SK-N-SH (cell line): ENCODE results near the gene ASAP2. TPM values are rescaled to one million over a fixed set of nuclear protein-coding genes. Genes with fewer than 3 reads are reported as not detected.
A peak's percentile ranks its signal among the peaks of the same experiment; 100 is the strongest.

Experiments used
- EP300 ChIP-seq, 2 experiments: IDR thresholded peaks; 2 replicates each; pipeline versions ENCODE4 v1.4.0 to v1.6.1; 2012; ENCODE audit warnings: borderline replicate concordance in 1 of 2, low read depth in 1 of 2, low read length in 1 of 2
- EZH2phosphoT487 ChIP-seq: fragments of 200-600 bp; sonication (generic); IDR thresholded peaks from 2 replicates; pipeline ENCODE4 v1.6.1; 2017; ENCODE audit warnings: low read depth, mixed run types, mild to moderate bottlenecking, antibody characterized with exemption, moderate library complexity, borderline replicate concordance
- FOSL2 ChIP-seq: IDR thresholded peaks from 2 replicates; pipeline ENCODE4 v1.4.0; 2012; ENCODE audit warnings: low read depth, mild to moderate bottlenecking, moderate library complexity, borderline replicate concordance
- GATA2 ChIP-seq: sonication (generic); formaldehyde crosslinking; IDR thresholded peaks from 2 replicates; pipeline ENCODE4 v1.5.0; 2020; ENCODE audit warnings: mild to moderate bottlenecking, missing genetic modification reagents
- JUND ChIP-seq: IDR thresholded peaks from 2 replicates; pipeline ENCODE4 v1.4.0; 2012
- MEF2A ChIP-seq: IDR thresholded peaks from 2 replicates; pipeline ENCODE4 v1.4.0; 2012; ENCODE audit warnings: low read depth, borderline replicate concordance
- MXI1 ChIP-seq: IDR thresholded peaks from 2 replicates; pipeline ENCODE4 v1.6.1; 2012; ENCODE audit warnings: mild to moderate bottlenecking, low read depth, low read length, improper control_type of control experiment
- NFIC ChIP-seq: IDR thresholded peaks from 2 replicates; pipeline ENCODE4 v1.4.0; 2012; ENCODE audit warnings: borderline replicate concordance
- RAD21 ChIP-seq: IDR thresholded peaks from 2 replicates; pipeline ENCODE4 v1.6.1; 2012; ENCODE audit warnings: mild to moderate bottlenecking, low read length
- RXRA ChIP-seq: IDR thresholded peaks from 2 replicates; pipeline ENCODE4 v1.4.0; 2012; ENCODE audit warnings: low read depth, mild to moderate bottlenecking, borderline replicate concordance
- SIN3A ChIP-seq: IDR thresholded peaks from 2 replicates; pipeline ENCODE4 v1.6.1; 2012; ENCODE audit warnings: low read depth, mild to moderate bottlenecking, low read length, moderate library complexity, borderline replicate concordance
- SMC3 ChIP-seq: IDR thresholded peaks from 2 replicates; pipeline ENCODE4 v1.6.1; 2012; ENCODE audit warnings: low read depth, low read length, improper control_type of control experiment
- TCF12 ChIP-seq: IDR thresholded peaks from 2 replicates; pipeline ENCODE4 v1.4.0; 2012
- TEAD4 ChIP-seq: IDR thresholded peaks from 2 replicates; pipeline ENCODE4 v1.4.0; 2012; ENCODE audit warnings: mild to moderate bottlenecking, borderline replicate concordance; ENCODE audit not compliant: insufficient read depth
- polyA plus RNA-seq, 3 experiments: library from polyadenylated mRNA; depleted of rRNA; stranded (reverse); fragments of >200 nt; gene quantifications; 2 replicates each; pipeline ENCODE4 v1.2.3, GENCODE V29; 2012
- TF ChIP-seq, protein P1 (sequence below): IDR thresholded peaks from 2 replicates; pipeline ENCODE4 v1.6.1; 2012; ENCODE audit warnings: mild to moderate bottlenecking, low read depth, low read length, moderate library complexity
- TF ChIP-seq, protein P2 (sequence below): IDR thresholded peaks from 2 replicates; pipeline ENCODE4 v1.4.0; 2012; ENCODE audit warnings: low read depth
- TF ChIP-seq, protein P3 (sequence below): fragments of 150-350 bp; IDR thresholded peaks from 2 replicates; pipeline ENCODE4 v1.6.1; 2016; ENCODE audit warnings: mild to moderate bottlenecking, low read depth, low read length
- TF ChIP-seq, protein P4 (sequence below): IDR thresholded peaks from 2 replicates; pipeline ENCODE4; 2012

Gene ASAP2
- polyA plus RNA-seq, 1 of the 3 experiments (the other 2 are of a cell fraction), result 37.9 TPM

GRCh38 chr2:9256570-9257043 is 50.0 kb downstream of the ASAP2 start (continued):
- TF ChIP-seq, protein P1, sequence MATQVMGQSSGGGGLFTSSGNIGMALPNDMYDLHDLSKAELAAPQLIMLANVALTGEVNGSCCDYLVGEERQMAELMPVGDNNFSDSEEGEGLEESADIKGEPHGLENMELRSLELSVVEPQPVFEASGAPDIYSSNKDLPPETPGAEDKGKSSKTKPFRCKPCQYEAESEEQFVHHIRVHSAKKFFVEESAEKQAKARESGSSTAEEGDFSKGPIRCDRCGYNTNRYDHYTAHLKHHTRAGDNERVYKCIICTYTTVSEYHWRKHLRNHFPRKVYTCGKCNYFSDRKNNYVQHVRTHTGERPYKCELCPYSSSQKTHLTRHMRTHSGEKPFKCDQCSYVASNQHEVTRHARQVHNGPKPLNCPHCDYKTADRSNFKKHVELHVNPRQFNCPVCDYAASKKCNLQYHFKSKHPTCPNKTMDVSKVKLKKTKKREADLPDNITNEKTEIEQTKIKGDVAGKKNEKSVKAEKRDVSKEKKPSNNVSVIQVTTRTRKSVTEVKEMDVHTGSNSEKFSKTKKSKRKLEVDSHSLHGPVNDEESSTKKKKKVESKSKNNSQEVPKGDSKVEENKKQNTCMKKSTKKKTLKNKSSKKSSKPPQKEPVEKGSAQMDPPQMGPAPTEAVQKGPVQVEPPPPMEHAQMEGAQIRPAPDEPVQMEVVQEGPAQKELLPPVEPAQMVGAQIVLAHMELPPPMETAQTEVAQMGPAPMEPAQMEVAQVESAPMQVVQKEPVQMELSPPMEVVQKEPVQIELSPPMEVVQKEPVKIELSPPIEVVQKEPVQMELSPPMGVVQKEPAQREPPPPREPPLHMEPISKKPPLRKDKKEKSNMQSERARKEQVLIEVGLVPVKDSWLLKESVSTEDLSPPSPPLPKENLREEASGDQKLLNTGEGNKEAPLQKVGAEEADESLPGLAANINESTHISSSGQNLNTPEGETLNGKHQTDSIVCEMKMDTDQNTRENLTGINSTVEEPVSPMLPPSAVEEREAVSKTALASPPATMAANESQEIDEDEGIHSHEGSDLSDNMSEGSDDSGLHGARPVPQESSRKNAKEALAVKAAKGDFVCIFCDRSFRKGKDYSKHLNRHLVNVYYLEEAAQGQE, result no peak
- TF ChIP-seq EZH2phosphoT487 (no peak), RAD21 (0 out of 2 replicates have a peak, but pooled peaks have one; percentile 9), TCF12 (peak; percentile 97), SIN3A (no peak), NFIC (peak; percentile 34; the same call in 1 of the 2 replicates), RXRA (no peak), TEAD4 (0 out of 2 replicates have a peak, but pooled peaks have one; percentile 30), MXI1 (peak; percentile 29; the same call in 1 of the 2 replicates), EP300 (IDR thresholded peaks at IDR 0.05; ENCODE audit: borderline replicate concordance in 1 of 2, low read depth in 1 of 2, low read length in 1 of 2) (peak; percentile 73 to 85; a peak in 3 of 4 replicates), MEF2A (no peak), FOSL2 (no peak), JUND (no peak), SMC3 (0 out of 2 replicates have a peak, but pooled peaks have one; percentile 3), GATA2 (no peak)
- TF ChIP-seq, protein P2, sequence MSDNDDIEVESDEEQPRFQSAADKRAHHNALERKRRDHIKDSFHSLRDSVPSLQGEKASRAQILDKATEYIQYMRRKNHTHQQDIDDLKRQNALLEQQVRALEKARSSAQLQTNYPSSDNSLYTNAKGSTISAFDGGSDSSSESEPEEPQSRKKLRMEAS, result no peak
- TF ChIP-seq, protein P3, sequence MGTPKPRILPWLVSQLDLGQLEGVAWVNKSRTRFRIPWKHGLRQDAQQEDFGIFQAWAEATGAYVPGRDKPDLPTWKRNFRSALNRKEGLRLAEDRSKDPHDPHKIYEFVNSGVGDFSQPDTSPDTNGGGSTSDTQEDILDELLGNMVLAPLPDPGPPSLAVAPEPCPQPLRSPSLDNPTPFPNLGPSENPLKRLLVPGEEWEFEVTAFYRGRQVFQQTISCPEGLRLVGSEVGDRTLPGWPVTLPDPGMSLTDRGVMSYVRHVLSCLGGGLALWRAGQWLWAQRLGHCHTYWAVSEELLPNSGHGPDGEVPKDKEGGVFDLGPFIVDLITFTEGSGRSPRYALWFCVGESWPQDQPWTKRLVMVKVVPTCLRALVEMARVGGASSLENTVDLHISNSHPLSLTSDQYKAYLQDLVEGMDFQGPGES, result no peak
- TF ChIP-seq, protein P4, sequence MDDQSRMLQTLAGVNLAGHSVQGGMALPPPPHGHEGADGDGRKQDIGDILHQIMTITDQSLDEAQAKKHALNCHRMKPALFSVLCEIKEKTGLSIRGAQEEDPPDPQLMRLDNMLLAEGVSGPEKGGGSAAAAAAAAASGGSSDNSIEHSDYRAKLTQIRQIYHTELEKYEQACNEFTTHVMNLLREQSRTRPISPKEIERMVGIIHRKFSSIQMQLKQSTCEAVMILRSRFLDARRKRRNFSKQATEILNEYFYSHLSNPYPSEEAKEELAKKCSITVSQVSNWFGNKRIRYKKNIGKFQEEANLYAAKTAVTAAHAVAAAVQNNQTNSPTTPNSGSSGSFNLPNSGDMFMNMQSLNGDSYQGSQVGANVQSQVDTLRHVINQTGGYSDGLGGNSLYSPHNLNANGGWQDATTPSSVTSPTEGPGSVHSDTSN, result peak; percentile 75
- TF ChIP-seq, all 33 proteins: peak for 13
